K562 (cell line): ENCODE data around the gene IRF8. TPM values are rescaled to one million over a fixed set of nuclear protein-coding genes. Genes with fewer than 3 reads are reported as not detected.

Source experiments
- ATAC-seq: fragments of 200-7000 bp; cut with Tn5 transposase; 3 replicates; pipeline ENCODE4 v1.9.1; 2020; ENCODE audit warnings: moderate library complexity
- BruUV-seq: library from RNA; stranded (reverse); fragments of 400-500 nt; replicated peaks from 2 replicates; lab custom pipeline; 2021; lab: Mats Ljungman, UMichigan
- CTCF ChIA-PET: fragments of 300-600 bp; formaldehyde crosslinking; extraction: SDS; loops from one replicate; lab custom pipeline; 2021; ENCODE audit warnings: low intra/inter-chr PET ratio; lab: Yijun Ruan, JAX
- POLR2A ChIA-PET: fragments of 300-600, 350-650 bp; sonication (Branson Sonifier 250); formaldehyde crosslinking; extraction: SDS; loops from one replicate; lab custom pipeline; 2021; ENCODE audit warnings: antibody characterized with exemption, inconsistent platforms; lab: Yijun Ruan, JAX
- DNase-seq, 4 experiments: peaks; one replicate each; pipeline versions ENCODE4 v3.0.0 to v3.0.0-alpha.2; 2011 to 2018; ENCODE audit warnings: low spot score in 3 of 4, mixed read lengths in 3 of 4; ENCODE audit errors: extremely low read depth in 1 of 4
- FAIRE-seq: peaks from 2 replicates; lab custom pipeline; 2011; peaks lifted over from hg19 to GRCh38; lab: Jason Lieb, UNC
- H2AFZ ChIP-seq: 2 replicates; pipeline ENCODE4 v1.6.0; 2011; ENCODE audit warnings: low read depth, low read length, control low read depth, inconsistent platforms
- H3K27ac ChIP-seq: fragments of 200-600 bp; 3 replicates; pipeline ENCODE4 v1.8.0; 2011; ENCODE audit warnings: low read depth, mild to moderate bottlenecking, control low read depth, inconsistent platforms, low read length, moderate library complexity, mixed read lengths; ENCODE audit errors: extremely low read depth
- H3K27me3 ChIP-seq, 2 experiments: fragments of 300-600 bp in 1 of 2; 2 replicates in 1 of 2; 3 replicates in 1 of 2; pipeline versions ENCODE4 v1.6.0 to v1.8.0; 2011; ENCODE audit warnings: inconsistent platforms in 2 of 2, low read length in 2 of 2, mild to moderate bottlenecking in 1 of 2, mixed read lengths in 1 of 2, moderate library complexity in 1 of 2; ENCODE audit not compliant: control insufficient read depth in 2 of 2, insufficient read depth in 2 of 2
- H3K36me3 ChIP-seq: fragments of 300-600 bp; 3 replicates; pipeline ENCODE4 v1.8.0; 2011; ENCODE audit warnings: mild to moderate bottlenecking, low read length, inconsistent platforms; ENCODE audit not compliant: control insufficient read depth, insufficient read depth
- H3K4me1 ChIP-seq, 2 experiments: fragments of 200-600 bp in 1 of 2; replicated peaks in 1 of 2; 2 replicates in 1 of 2; 3 replicates in 1 of 2; pipeline versions ENCODE4 v1.5.1 to v1.8.0; 2011; ENCODE audit warnings: inconsistent platforms in 2 of 2, low read length in 2 of 2, mild to moderate bottlenecking in 1 of 2, mixed read lengths in 1 of 2, moderate library complexity in 1 of 2; ENCODE audit not compliant: control insufficient read depth in 2 of 2, insufficient read depth in 2 of 2
- H3K4me2 ChIP-seq: 2 replicates; pipeline ENCODE4 v1.6.1; 2011; ENCODE audit warnings: low read length, control low read depth, inconsistent platforms, mixed read lengths; ENCODE audit not compliant: insufficient read depth
- H3K4me3 ChIP-seq: fragments of 200-600 bp; sonication (generic), shearing (Covaris generic); 2 replicates; pipeline ENCODE4 v1.5.1; 2016; ENCODE audit warnings: control low read depth, inconsistent platforms
- H3K79me2 ChIP-seq: fragments of 200-600 bp; 3 replicates; pipeline ENCODE4 v1.8.0; 2011; ENCODE audit warnings: low read length, inconsistent platforms; ENCODE audit not compliant: control insufficient read depth, insufficient read depth
- H3K9ac ChIP-seq, 2 experiments: 2 replicates each; pipeline versions ENCODE4 v1.6.0 to v1.6.1; 2011; ENCODE audit warnings: low read depth in 2 of 2, low read length in 2 of 2, control low read depth in 1 of 2, inconsistent platforms in 1 of 2, mild to moderate bottlenecking in 1 of 2, mixed read lengths in 1 of 2; ENCODE audit not compliant: insufficient read depth in 1 of 2
- H3K9me1 ChIP-seq: one replicate; pipeline ENCODE4 v1.6.0; 2011; ENCODE audit warnings: inconsistent platforms, mild to moderate bottlenecking, low read length, moderate library complexity; ENCODE audit not compliant: control insufficient read depth, insufficient read depth
- H3K9me3 ChIP-seq: replicated peaks from 2 replicates; pipeline ENCODE4 v1.5.1; 2011; ENCODE audit warnings: low read depth, low read length, inconsistent platforms; ENCODE audit not compliant: control insufficient read depth, insufficient read depth
- H4K20me1 ChIP-seq: replicated peaks from 2 replicates; pipeline ENCODE4 v1.6.1; 2011; ENCODE audit warnings: low read length, inconsistent platforms, mixed read lengths; ENCODE audit not compliant: control insufficient read depth, insufficient read depth
- ARID3B ChIP-seq: fragments of 250-450 bp; sonication (Bioruptor Pico); IDR thresholded peaks from 2 replicates; pipeline ENCODE4 v1.4.0; 2020; ENCODE audit warnings: borderline replicate concordance
- BACH1 ChIP-seq: fragments of 200-800 bp; sonication (Bioruptor generic); IDR thresholded peaks from 2 replicates; pipeline ENCODE4 v1.6.1; 2016; ENCODE audit warnings: missing genetic modification characterization, missing compliant biosample characterization
- E2F4 ChIP-seq: sonication (generic); formaldehyde crosslinking; IDR thresholded peaks from 2 replicates; pipeline ENCODE4 v1.8.0; 2022; ENCODE audit warnings: mild to moderate bottlenecking, low read depth, missing genetic modification reagents
- GABPB1 ChIP-seq: sonication (generic); formaldehyde crosslinking; IDR thresholded peaks from 2 replicates; pipeline ENCODE4 v1.8.0; 2022; ENCODE audit warnings: mild to moderate bottlenecking, missing genetic modification reagents
- HMBOX1 ChIP-seq: sonication (generic); IDR thresholded peaks from 2 replicates; pipeline ENCODE4 v1.6.1; 2016
- IRF2 ChIP-seq: sonication (generic); formaldehyde crosslinking; IDR thresholded peaks from 2 replicates; pipeline ENCODE4 v1.8.1; 2022; ENCODE audit warnings: mild to moderate bottlenecking, missing genetic modification reagents
- KAT8 ChIP-seq: fragments of 450-650 bp; IDR thresholded peaks from 2 replicates; pipeline ENCODE4 v1.6.1; 2016; ENCODE audit warnings: low read depth, mild to moderate bottlenecking
- MTA1 ChIP-seq: fragments of 450-650 bp; IDR thresholded peaks from 2 replicates; pipeline ENCODE4 v1.6.1; 2017; ENCODE audit warnings: borderline replicate concordance
- PHTF2 ChIP-seq: fragments of 250-450 bp; sonication (Bioruptor Pico); IDR thresholded peaks from 2 replicates; pipeline ENCODE4 v1.5.0; 2021; ENCODE audit warnings: mild to moderate bottlenecking
- RBM17 ChIP-seq: fragments of 200-400 bp; formaldehyde crosslinking; IDR thresholded peaks from 2 replicates; pipeline ENCODE4 v1.6.1; 2017; ENCODE audit warnings: low read depth, mild to moderate bottlenecking, low read length, borderline replicate concordance
- SMAD3 ChIP-seq: fragments of 450-650 bp; formaldehyde crosslinking; conservative IDR thresholded peaks from 2 replicates; pipeline ENCODE4 v1.4.0; 2020; ENCODE audit warnings: mild to moderate bottlenecking
- TCF7 ChIP-seq: sonication (generic); IDR thresholded peaks from 2 replicates; pipeline ENCODE4 v1.6.1; 2016; ENCODE audit warnings: antibody characterized with exemption, borderline replicate concordance
- TEAD4 ChIP-seq, 2 experiments: sonication (generic) in 1 of 2; formaldehyde crosslinking in 1 of 2; IDR thresholded peaks; 2 replicates each; pipeline versions ENCODE4 v1.6.1 to v1.8.0; 2012 to 2022; ENCODE audit warnings: borderline replicate concordance in 1 of 2, inconsistent platforms in 1 of 2, low read length in 1 of 2, mild to moderate bottlenecking in 1 of 2, missing genetic modification reagents in 1 of 2
- ZFPM2 ChIP-seq: fragments of 250-450 bp; sonication (Bioruptor Pico); IDR thresholded peaks from 2 replicates; pipeline ENCODE4 v1.5.1; 2022; ENCODE audit warnings: mild to moderate bottlenecking
- ZNF75A ChIP-seq: fragments of 450-650 bp; formaldehyde crosslinking; IDR thresholded peaks from 2 replicates; pipeline ENCODE4 v1.4.0; 2020; ENCODE audit warnings: mild to moderate bottlenecking
- ZNF77 ChIP-seq: fragments of 250-450 bp; sonication (Bioruptor Pico); IDR thresholded peaks from 2 replicates; pipeline ENCODE4 v1.5.0; 2020
- WGBS: fragments of 100-300 bp; shearing (Covaris generic); methylation state at CpG from one replicate; pipeline ENCODE4 v1.1.6; 2016; ENCODE audit warnings: low coverage, mixed read lengths; ENCODE audit not compliant: insufficient coverage; ENCODE audit errors: missing lambda C conversion rate; 5-methylcytosine and 5-hydroxymethylcytosine counted together
- in situ Hi-C: fragments of 300-500 bp; cut with MboI; formaldehyde crosslinking; loops from 4 replicates; pipeline ENCODE4 v1.15.0; 2018; ENCODE audit warnings: inconsistent platforms, mixed read lengths
- intact Hi-C: fragments of 100-400 bp; cut with micrococcal nuclease; formaldehyde crosslinking; loops from 2 replicates; pipeline ENCODE4 v1.14.2; 2022
- polyA plus RNA-seq, 8 experiments: library from polyadenylated mRNA; depleted of rRNA in 4 of 8; stranded (reverse) in 5 of 8; unstranded in 3 of 8; fragments of >200 nt; fragmentation: Nextera tagmentation in 2 of 8; fragmentation: Illumina TruSeq in 1 of 8; extraction: Ambion mirVana in 2 of 8; extraction: Trizol in 1 of 8; gene quantifications; 2 replicates each; pipeline versions ENCODE4 v1.2.1 to v1.2.3, GENCODE V29; 2011 to 2014; ENCODE audit warnings: inconsistent platforms in 1 of 8, missing spikeins in 1 of 8
- total RNA-seq, 7 experiments: library from RNA; depleted of rRNA in 6 of 7; stranded (reverse); fragments of >200 nt in 6 of 7; fragmentation: Illumina TruSeq in 2 of 7; extraction: Trizol in 2 of 7; gene quantifications; 2 replicates each; pipeline versions ENCODE4 v1.2.1 to v1.2.3, GENCODE V29; 2011 to 2021; ENCODE audit warnings: low replicate concordance in 1 of 7

Gene IRF8
- total and polyA plus RNA-seq, 9 of the 15 experiments (the other 6 are each of a cell fraction or from before 2014, with no cell fraction given): 0.01 to 0.98 TPM; not detected in 7

- in situ Hi-C loops: no loop called here
- no peak for FAIRE-seq
- Histone ChIP-seq H3K36me3 (no peaks in the 10 kb centered on the region), H3K27me3 (peaks cover 67 to 95% of the 10 kb centered on the region in 2 experiments; a peak in 4 of 5 replicates), H3K4me3 (no peak overlapping the region), H4K20me1 (peaks cover 11% of the 10 kb centered on the region), H3K27ac (no peak overlapping the region), H3K79me2 (no peaks in the 10 kb centered on the region), H3K4me2 (no peak overlapping the region), H3K4me1 (no peaks in the 10 kb centered on the region), H3K9me3 (no peaks in the 10 kb centered on the region), H3K9ac (no peak overlapping the region), H3K9me1 (no peaks in the 10 kb centered on the region)
- POLR2A ChIA-PET: interaction anchor here (0.6 to 0.9 kb wide), 2 partner anchors 13 to 315 kb away, joined by 3 read pairs; no protein-coding TSS in a partner anchor
- no peak for DNase-seq
- ATAC-seq: no peak; the same call in 1 of the 3 replicates
- CTCF ChIA-PET: no interaction called here
- BruUV-seq: no TSS peak
- no peak for TF ChIP-seq TEAD4 (IDR thresholded peaks at IDR 0.05; ENCODE audit: low read length)
- TF ChIP-seq TEAD4 (CRISPR knock-in tag; IDR thresholded peaks at IDR 0.05; ENCODE audit: borderline replicate concordance): no peak
- no peak for TF ChIP-seq IRF2 (CRISPR knock-in tag)
- TF ChIP-seq SMAD3 (CRISPR knock-in tag): no peak
- TF ChIP-seq E2F4 (CRISPR knock-in tag): no peak
- TF ChIP-seq PHTF2: no peak
- TF ChIP-seq ZFPM2 (CRISPR knock-in tag): no peak
- TF ChIP-seq HMBOX1: no peak
- no peak for TF ChIP-seq ZNF77 (CRISPR knock-in tag)
- no peak for TF ChIP-seq RBM17
- TF ChIP-seq ARID3B: no peak
- no peak for TF ChIP-seq GABPB1 (CRISPR knock-in tag)
- no peak for TF ChIP-seq BACH1 (tag)
- TF ChIP-seq KAT8: no peak
- TF ChIP-seq ZNF75A (CRISPR knock-in tag): no peak
- TF ChIP-seq TCF7: no peak
- TF ChIP-seq MTA1: no peak
- TF ChIP-seq, all 486 proteins: peak for 0
- intact Hi-C loops: no loop called here
- H2AFZ ChIP-seq: no peak overlapping the region
- 3% methylated on average over 21 of the region's 23 CpGs for WGBS
These were observed 32.8 kb downstream of the IRF8 start for GRCh38 chr16:85931596-85932402.
